OCI-LY1 (cell line): ENCODE data around the gene OAF.

Experiments
- H2AFZ ChIP-seq: fragments of 200-600 bp; sonication (generic), shearing (Covaris generic); 2 replicates; pipeline ENCODE4 v1.6.0; 2014; ENCODE audit warnings: antibody characterized with exemption, mild to moderate bottlenecking, low read length
- H3F3A ChIP-seq: fragments of 200-600 bp; sonication (generic), shearing (Covaris generic); 2 replicates; pipeline ENCODE4 v1.6.0; 2014; ENCODE audit warnings: mild to moderate bottlenecking, antibody characterized with exemption, low read length, moderate library complexity; ENCODE audit not compliant: insufficient read depth
- H3K27ac ChIP-seq: fragments of 200-600 bp; sonication (generic); 2 replicates; pipeline ENCODE4 v1.5.1; 2014; ENCODE audit warnings: low read length, mixed run types, mild to moderate bottlenecking, low read depth; ENCODE audit not compliant: poor library complexity, severe bottlenecking
- H3K27me3 ChIP-seq: fragments of 200-600 bp; sonication (generic); 2 replicates; pipeline ENCODE4 v1.6.0; 2014; ENCODE audit warnings: antibody characterized with exemption, mild to moderate bottlenecking, low read length, moderate library complexity; ENCODE audit not compliant: insufficient read depth
- H3K36me3 ChIP-seq: fragments of 200-600 bp; sonication (generic); 2 replicates; pipeline ENCODE4 v1.6.1; 2014; ENCODE audit warnings: mild to moderate bottlenecking, antibody characterized with exemption, low read length, moderate library complexity, mixed read lengths; ENCODE audit not compliant: insufficient read depth
- H3K4me1 ChIP-seq: fragments of 200-600 bp; sonication (generic); 2 replicates; pipeline ENCODE4 v1.5.1; 2014; ENCODE audit warnings: mild to moderate bottlenecking, low read length, moderate library complexity; ENCODE audit not compliant: insufficient read depth, severe bottlenecking
- H3K4me2 ChIP-seq: fragments of 200-600 bp; sonication (generic), shearing (Covaris generic); 2 replicates; pipeline ENCODE4 v1.6.1; 2014; ENCODE audit warnings: low read length
- H3K4me3 ChIP-seq: fragments of 200-600 bp; sonication (generic); 2 replicates; pipeline ENCODE4 v1.5.1; 2014; ENCODE audit warnings: low read length, low read depth, mild to moderate bottlenecking, mixed read lengths; ENCODE audit not compliant: poor library complexity, severe bottlenecking
- H3K79me2 ChIP-seq: fragments of 200-600 bp; shearing (Covaris generic); 2 replicates; pipeline ENCODE4 v1.6.1; 2016; ENCODE audit warnings: mixed run types, low read length, mixed read lengths; ENCODE audit not compliant: insufficient read depth
- H3K9ac ChIP-seq: fragments of 200-600 bp; sonication (generic), shearing (Covaris generic); 2 replicates; pipeline ENCODE4 v1.6.1; 2014; ENCODE audit warnings: mild to moderate bottlenecking, low read length, mixed read lengths
- H3K9me2 ChIP-seq: fragments of 200-600 bp; sonication (generic), shearing (Covaris generic); 2 replicates; pipeline ENCODE4 v1.6.1; 2014; ENCODE audit warnings: low read depth, mild to moderate bottlenecking, low read length, mixed read lengths
- H3K9me3 ChIP-seq: fragments of 200-600 bp; shearing (Covaris generic); 2 replicates; pipeline ENCODE4 v1.6.1; 2014; ENCODE audit warnings: low read length, mixed read lengths
- H4K20me1 ChIP-seq: fragments of 200-600 bp; sonication (generic), shearing (Covaris generic); 2 replicates; pipeline ENCODE4 v1.6.0; 2016; ENCODE audit warnings: mild to moderate bottlenecking, low read length; ENCODE audit not compliant: insufficient read depth
- EZH2 ChIP-seq: fragments of 200-600 bp; sonication (generic), shearing (Covaris generic); IDR thresholded peaks from 2 replicates; pipeline ENCODE4 v1.8.0; 2017; ENCODE audit warnings: borderline replicate concordance, mixed run types, mild to moderate bottlenecking, antibody characterized with exemption, low read length, moderate library complexity, mixed read lengths
- TF ChIP-seq, protein P1 (sequence below): fragments of 200-600 bp; sonication (generic), shearing (Covaris generic); IDR thresholded peaks from 2 replicates; pipeline ENCODE4 v1.5.1; 2017; ENCODE audit warnings: mild to moderate bottlenecking, antibody characterized with exemption, low read length, moderate library complexity, mixed read lengths

Gene OAF

DNA sequence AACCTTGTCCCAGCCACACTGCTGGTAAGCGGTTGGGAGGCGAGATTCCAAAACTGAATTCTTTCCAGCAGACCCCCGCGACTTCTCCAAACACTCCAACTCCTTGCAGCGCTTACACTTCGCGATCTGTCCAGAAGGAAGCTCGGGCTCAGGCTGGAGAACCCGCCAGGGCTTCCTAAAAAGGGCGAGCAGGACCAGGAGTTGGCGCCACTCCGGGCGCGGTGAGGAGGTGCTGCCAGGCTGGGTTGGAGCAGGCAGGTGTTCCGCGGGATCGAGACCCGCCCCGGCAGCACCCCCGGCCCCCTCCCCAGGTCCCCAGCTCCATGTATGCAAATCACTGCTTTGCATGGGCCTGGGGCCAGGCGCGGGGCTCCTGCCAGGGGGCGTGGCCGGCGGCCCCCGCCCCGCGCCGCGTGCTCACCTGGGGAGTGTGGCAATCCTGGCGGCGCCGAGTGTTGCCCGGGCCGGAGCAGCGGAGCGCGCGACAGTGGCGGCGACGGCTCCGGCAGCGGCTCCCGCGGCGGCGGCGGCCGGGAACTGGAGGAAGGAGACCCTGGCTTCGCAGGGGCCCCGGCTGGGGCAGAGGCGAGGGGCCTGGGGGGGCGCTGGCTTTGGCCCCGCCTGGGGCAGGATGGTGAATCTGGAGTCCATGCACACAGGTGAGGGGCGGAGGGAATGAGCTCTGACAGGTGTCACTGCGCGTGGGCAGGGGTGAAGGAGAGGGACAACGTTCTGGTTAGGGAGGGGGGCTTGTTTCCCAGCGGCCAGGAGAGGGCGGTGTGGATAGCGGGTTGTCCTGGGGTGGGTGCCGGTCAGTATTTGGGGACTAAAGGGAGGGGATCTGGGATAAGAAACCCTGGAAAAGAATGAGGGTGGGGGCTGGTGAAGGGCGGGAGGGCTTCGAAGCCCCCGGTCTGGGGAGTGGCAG lies 29.1 kb downstream of the OAF start, which contains the start of gene POU2F3:
Gene POU2F3, plus strand, starts transcription at position 428 of the 928 bp plus-strand sequence. Its CDS starts 204 bp downstream, at position 632.
- Histone ChIP-seq H3K4me1 (no peaks in the 10 kb centered on the region), H3F3A (no peaks in the 10 kb centered on the region), H3K4me2 (no peak within 1 kb of the TSS), H3K9ac (no peak within 1 kb of the TSS), H2AFZ (no peak within 1 kb of the TSS), H3K36me3 (no peaks in the 10 kb centered on the region), H4K20me1 (no peaks in the 10 kb centered on the region), H3K79me2 (no peaks in the 10 kb centered on the region), H3K27ac (no peak within 1 kb of the TSS), H3K27me3 (no peaks in the 10 kb centered on the region), H3K9me3 (no peaks in the 10 kb centered on the region), H3K9me2 (no peaks in the 10 kb centered on the region), H3K4me3 (no peak within 1 kb of the TSS)
- no peak for TF ChIP-seq EZH2
- TF ChIP-seq, protein P1, sequence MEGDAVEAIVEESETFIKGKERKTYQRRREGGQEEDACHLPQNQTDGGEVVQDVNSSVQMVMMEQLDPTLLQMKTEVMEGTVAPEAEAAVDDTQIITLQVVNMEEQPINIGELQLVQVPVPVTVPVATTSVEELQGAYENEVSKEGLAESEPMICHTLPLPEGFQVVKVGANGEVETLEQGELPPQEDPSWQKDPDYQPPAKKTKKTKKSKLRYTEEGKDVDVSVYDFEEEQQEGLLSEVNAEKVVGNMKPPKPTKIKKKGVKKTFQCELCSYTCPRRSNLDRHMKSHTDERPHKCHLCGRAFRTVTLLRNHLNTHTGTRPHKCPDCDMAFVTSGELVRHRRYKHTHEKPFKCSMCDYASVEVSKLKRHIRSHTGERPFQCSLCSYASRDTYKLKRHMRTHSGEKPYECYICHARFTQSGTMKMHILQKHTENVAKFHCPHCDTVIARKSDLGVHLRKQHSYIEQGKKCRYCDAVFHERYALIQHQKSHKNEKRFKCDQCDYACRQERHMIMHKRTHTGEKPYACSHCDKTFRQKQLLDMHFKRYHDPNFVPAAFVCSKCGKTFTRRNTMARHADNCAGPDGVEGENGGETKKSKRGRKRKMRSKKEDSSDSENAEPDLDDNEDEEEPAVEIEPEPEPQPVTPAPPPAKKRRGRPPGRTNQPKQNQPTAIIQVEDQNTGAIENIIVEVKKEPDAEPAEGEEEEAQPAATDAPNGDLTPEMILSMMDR: no peak

DNA sequence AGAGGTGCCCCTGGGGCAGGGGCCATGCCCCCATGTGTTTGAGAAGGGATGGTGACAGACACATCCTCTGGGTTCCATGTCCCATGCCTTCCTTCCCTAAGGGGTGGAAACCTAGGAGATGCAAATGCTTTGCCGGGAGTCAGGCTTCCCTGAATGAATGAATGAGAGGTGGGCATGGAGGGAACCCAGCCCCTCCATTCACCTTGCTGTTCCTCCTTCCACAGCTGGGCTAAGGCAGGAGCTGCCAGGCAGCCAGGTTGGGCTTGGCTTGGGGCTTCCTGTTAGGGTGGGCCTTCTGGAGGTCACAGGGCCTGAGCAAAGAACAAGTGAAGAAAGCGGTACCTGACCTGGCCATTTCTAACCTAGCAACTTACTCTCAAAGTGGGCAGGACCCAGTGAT lies 30.0 kb downstream of the OAF start:
- Histone ChIP-seq H3K4me3 (no peak overlapping the region), H3K4me2 (no peak overlapping the region), H3K27ac (no peak overlapping the region), H3K9ac (no peak overlapping the region), H3F3A (no peaks in the 10 kb centered on the region), H3K36me3 (no peaks in the 10 kb centered on the region), H4K20me1 (no peaks in the 10 kb centered on the region), H3K4me1 (no peaks in the 10 kb centered on the region), H3K9me2 (no peaks in the 10 kb centered on the region), H3K9me3 (no peaks in the 10 kb centered on the region), H2AFZ (no peak overlapping the region), H3K27me3 (no peaks in the 10 kb centered on the region), H3K79me2 (no peaks in the 10 kb centered on the region)
- no peak for TF ChIP-seq EZH2
- TF ChIP-seq, protein P1: no peak

DNA sequence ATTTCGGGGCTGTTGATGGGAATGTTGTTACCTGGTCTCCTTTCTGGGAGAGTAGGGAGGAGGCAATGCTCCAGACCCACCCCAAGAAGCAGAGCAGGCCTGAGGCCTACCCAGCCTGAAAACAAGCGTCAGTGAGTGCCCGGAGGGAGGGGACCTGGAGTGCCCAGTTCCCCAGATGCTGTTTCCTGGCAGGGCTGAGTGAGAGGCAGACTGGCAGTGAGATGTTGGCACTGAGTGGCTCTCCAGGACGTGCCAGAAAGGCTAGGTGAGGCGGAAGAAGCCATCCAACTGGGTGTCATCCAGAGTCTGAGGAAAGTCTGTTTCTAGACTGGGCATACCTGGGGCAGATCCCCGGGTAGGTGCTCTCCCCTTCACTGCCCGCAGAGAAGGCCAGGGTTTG lies 30.4 kb downstream of the OAF start:
- no peak overlapping the region for H2AFZ ChIP-seq
- TF ChIP-seq, protein P1: no peak
- no peak for TF ChIP-seq EZH2

More for the DNA sequence above, 30.4 kb downstream of the OAF start:
- no peaks in the 10 kb centered on the region for H3K9me3 ChIP-seq
- H3K4me3 ChIP-seq: no peak overlapping the region
- no peak overlapping the region for H3K4me2 ChIP-seq
- no peak overlapping the region for H3K27ac ChIP-seq
- no peaks in the 10 kb centered on the region for H3K4me1 ChIP-seq
- H3K9me2 ChIP-seq: no peaks in the 10 kb centered on the region
- H3K9ac ChIP-seq: no peak overlapping the region
- no peaks in the 10 kb centered on the region for H3K36me3 ChIP-seq
- no peaks in the 10 kb centered on the region for H4K20me1 ChIP-seq
- no peaks in the 10 kb centered on the region for H3F3A ChIP-seq
- no peaks in the 10 kb centered on the region for H3K27me3 ChIP-seq
- H3K79me2 ChIP-seq: no peaks in the 10 kb centered on the region
